Measurements from ENCODE around the gene FGF7. TPM values are rescaled to one million over a fixed set of nuclear protein-coding genes. Genes with fewer than 3 reads are reported as not detected.

FGF7 gene
- total RNA-seq, 2 experiments from 2014 or later, result not detected

GRCh38 chr15:49452595-49452994 lies 29.6 kb downstream of the FGF7 start:
- no peak for TF ChIP-seq CTCF (IDR thresholded peaks at IDR 0.05)
- no peak overlapping the region for H3K27ac Mint-ChIP-seq
- ATAC-seq (no peak), DNase-seq (no peak)
- H3K4me1 Mint-ChIP-seq (ENCODE audit: low read depth), result no peaks in the 10 kb centered on the region
- H3K4me3 Mint-ChIP-seq, result no peak overlapping the region
- intact Hi-C loops (cut with micrococcal nuclease), result no loop called here
- peaks cover 4% of the 10 kb centered on the region for H3K27me3 Mint-ChIP-seq
- no peaks in the 10 kb centered on the region for H3K36me3 Mint-ChIP-seq (ENCODE audit: low read depth)
- ChIA-PET CTCF (interaction anchor here (1.4 kb wide), 1 partner anchor 30 kb away, joined by 3 read pairs; no protein-coding TSS in a partner anchor), POLR2A (no interaction called here)
- H3K9me3 Mint-ChIP-seq, result no peaks in the 10 kb centered on the region

GRCh38 chr15:49456166-49456565 lies 33.1 kb downstream of the FGF7 start:
- intact Hi-C loops (cut with micrococcal nuclease), result no loop called here
- Mint-ChIP-seq H3K9me3 (no peaks in the 10 kb centered on the region), H3K27me3 (peaks cover 4% of the 10 kb centered on the region), H3K4me1 (ENCODE audit: low read depth) (no peaks in the 10 kb centered on the region), H3K36me3 (ENCODE audit: low read depth) (no peaks in the 10 kb centered on the region), H3K4me3 (no peak overlapping the region), H3K27ac (no peak overlapping the region)
- no peak for TF ChIP-seq CTCF (IDR thresholded peaks at IDR 0.05)
- POLR2A ChIA-PET, result no interaction called here
- no peak for DNase-seq
- CTCF ChIA-PET, result no interaction called here
- no peak for ATAC-seq

- ChIA-PET CTCF (no interaction called here), POLR2A (no interaction called here)
- H3K36me3 Mint-ChIP-seq (ENCODE audit: low read depth), result no peaks in the 10 kb centered on the region
- peaks cover 3% of the 10 kb centered on the region for H3K27me3 Mint-ChIP-seq
- no peaks in the 10 kb centered on the region for H3K4me1 Mint-ChIP-seq (ENCODE audit: low read depth)
- no peaks in the 10 kb centered on the region for H3K9me3 Mint-ChIP-seq
- TF ChIP-seq CTCF (IDR thresholded peaks at IDR 0.05), result no peak
- ATAC-seq (no peak), DNase-seq (no peak)
- no peak overlapping the region for H3K27ac Mint-ChIP-seq
- intact Hi-C loops (cut with micrococcal nuclease), result no loop called here
- no peak overlapping the region for H3K4me3 Mint-ChIP-seq
These were observed 35.1 kb downstream of the FGF7 start for GRCh38 chr15:49458145-49458544.

GRCh38 chr15:49460411-49460941 lies 37.4 kb downstream of the FGF7 start:
- no peak overlapping the region for H3K4me3 Mint-ChIP-seq
- no peak for ATAC-seq
- no peaks in the 10 kb centered on the region for H3K4me1 Mint-ChIP-seq (ENCODE audit: low read depth)
- no peak for TF ChIP-seq CTCF (IDR thresholded peaks at IDR 0.05)
- DNase-seq, result no peak
- no peak overlapping the region for H3K27ac Mint-ChIP-seq
- ChIA-PET CTCF (interaction anchor here (1.2 kb wide), 2 partner anchors 13 to 226 kb away, joined by 3 read pairs; no protein-coding TSS in a partner anchor), POLR2A (interaction anchor here (0.6 kb wide), 1 partner anchor 660 kb away, joined by 3 read pairs; no protein-coding TSS in a partner anchor)
- peaks cover 2% of the 10 kb centered on the region for H3K27me3 Mint-ChIP-seq
- intact Hi-C loops (cut with micrococcal nuclease), result no loop called here
- no peaks in the 10 kb centered on the region for H3K36me3 Mint-ChIP-seq (ENCODE audit: low read depth)
- no peaks in the 10 kb centered on the region for H3K9me3 Mint-ChIP-seq

- intact Hi-C loops (cut with micrococcal nuclease), result no loop called here
- Mint-ChIP-seq H3K27ac (no peak overlapping the region), H3K27me3 (no peaks in the 10 kb centered on the region), H3K4me1 (ENCODE audit: low read depth) (no peaks in the 10 kb centered on the region), H3K36me3 (ENCODE audit: low read depth) (no peaks in the 10 kb centered on the region), H3K9me3 (no peaks in the 10 kb centered on the region), H3K4me3 (no peak overlapping the region)
- no peak for DNase-seq
- ChIA-PET POLR2A (no interaction called here), CTCF (no interaction called here)
- no peak for ATAC-seq
- TF ChIP-seq CTCF (IDR thresholded peaks at IDR 0.05), result no peak
These were observed 39.3 kb downstream of the FGF7 start for GRCh38 chr15:49462232-49462844.

All from activated CD8-positive, alpha-beta T cell treated with anti-CD3 and anti-CD28 coated beads for 36 hours (primary cell).